Muscle of leg (tissue), 11 donors: ENCODE data around the gene OSBPL6. TPM values are rescaled to one million over a fixed set of nuclear protein-coding genes. Genes with fewer than 3 reads are reported as not detected.

ENCODE experiments used
- DNase-seq: peaks from one replicate; pipeline ENCODE4 v3.0.0; 2013
- H3K27ac ChIP-seq: one replicate; pipeline ENCODE4 v1.5.1; 2013; ENCODE audit warnings: mild to moderate bottlenecking, low read length, control low read depth
- H3K27me3 ChIP-seq: one replicate; pipeline ENCODE4 v1.6.1; 2013; ENCODE audit warnings: low read length; ENCODE audit not compliant: control insufficient read depth, insufficient read depth
- H3K36me3 ChIP-seq: one replicate; pipeline ENCODE4 v1.6.1; 2013; ENCODE audit warnings: low read length; ENCODE audit not compliant: control insufficient read depth, insufficient read depth
- H3K4me1 ChIP-seq: one replicate; pipeline ENCODE4 v1.6.1; 2013; ENCODE audit warnings: low read length; ENCODE audit not compliant: control insufficient read depth, insufficient read depth
- H3K4me3 ChIP-seq: one replicate; pipeline ENCODE4 v1.5.1; 2013; ENCODE audit warnings: low read length, control low read depth
- H3K9me3 ChIP-seq: replicated peaks from 2 replicates; pipeline ENCODE4 v1.6.1; 2013; ENCODE audit warnings: low read depth, low read length; ENCODE audit not compliant: control insufficient read depth
- WGBS: methylation state at CpG from one replicate; pipeline ENCODE4 v1.1.5; 2013; ENCODE audit warnings: missing lambda C conversion rate; ENCODE audit not compliant: insufficient coverage; 5-methylcytosine and 5-hydroxymethylcytosine counted together
- polyA plus RNA-seq, 8 donors: library from polyadenylated mRNA; unstranded; fragments of 120-200 nt; gene quantifications; one replicate each; pipeline versions ENCODE4 v1.2.1 to v1.2.3, GENCODE V29; 2013; ENCODE audit warnings: inconsistent platforms in 1 of 8, low replicate concordance in 1 of 8; ENCODE audit not compliant: insufficient read length in 8 of 8, insufficient read depth in 1 of 8
- total RNA-seq: library from RNA; stranded (reverse); fragments of 120-200 nt; gene quantifications from one replicate; pipeline ENCODE4 v1.2.4, GENCODE V29; 2013

OSBPL6 gene
- total and polyA plus RNA-seq, 9 donors: 3.3 to 9.5 (median 5.4) TPM

DNA sequence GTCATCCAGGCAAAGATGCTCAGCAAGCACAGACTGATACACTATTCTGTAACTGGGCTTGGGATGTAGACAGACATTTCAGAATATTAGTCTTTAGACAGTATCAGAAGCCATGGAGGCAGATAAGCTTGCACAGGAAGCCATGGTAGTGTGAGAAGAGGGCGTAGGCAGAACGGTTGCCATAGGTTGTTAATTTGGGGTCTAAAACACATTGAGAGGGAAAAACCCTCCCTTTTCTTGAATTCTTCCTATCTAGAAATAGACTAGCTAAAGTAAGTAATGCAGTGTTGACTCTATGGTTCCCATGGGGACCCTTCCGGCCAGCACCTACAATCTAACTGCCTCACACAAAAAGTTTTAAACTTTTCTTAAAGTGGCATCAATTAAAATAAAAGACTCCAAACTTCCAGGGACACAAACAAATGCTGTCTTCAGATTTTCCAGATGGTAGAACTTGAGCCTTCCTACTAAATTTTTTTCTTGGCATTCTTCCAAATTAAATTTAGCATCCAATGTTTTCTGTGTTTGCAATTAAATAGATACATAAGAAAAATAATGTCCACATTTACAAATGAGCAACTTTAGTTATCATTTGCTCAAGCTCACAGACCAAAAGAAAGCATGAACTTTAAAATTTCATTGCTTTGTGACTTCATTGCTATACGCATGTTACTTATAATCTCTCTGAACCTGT lies 254.8 kb downstream of the OSBPL6 start:
- Histone ChIP-seq H3K27ac (peak overlapping the region; percentile 94), H3K27me3 (no peaks in the 10 kb centered on the region), H3K9me3 (no peaks in the 10 kb centered on the region), H3K36me3 (peaks cover 29% of the 10 kb centered on the region), H3K4me1 (peaks cover 18% of the 10 kb centered on the region), H3K4me3 (no peak overlapping the region)
- WGBS: no CpG with 5 or more reads among the region's 4 CpGs
- DNase-seq: peak; percentile 25

DNA sequence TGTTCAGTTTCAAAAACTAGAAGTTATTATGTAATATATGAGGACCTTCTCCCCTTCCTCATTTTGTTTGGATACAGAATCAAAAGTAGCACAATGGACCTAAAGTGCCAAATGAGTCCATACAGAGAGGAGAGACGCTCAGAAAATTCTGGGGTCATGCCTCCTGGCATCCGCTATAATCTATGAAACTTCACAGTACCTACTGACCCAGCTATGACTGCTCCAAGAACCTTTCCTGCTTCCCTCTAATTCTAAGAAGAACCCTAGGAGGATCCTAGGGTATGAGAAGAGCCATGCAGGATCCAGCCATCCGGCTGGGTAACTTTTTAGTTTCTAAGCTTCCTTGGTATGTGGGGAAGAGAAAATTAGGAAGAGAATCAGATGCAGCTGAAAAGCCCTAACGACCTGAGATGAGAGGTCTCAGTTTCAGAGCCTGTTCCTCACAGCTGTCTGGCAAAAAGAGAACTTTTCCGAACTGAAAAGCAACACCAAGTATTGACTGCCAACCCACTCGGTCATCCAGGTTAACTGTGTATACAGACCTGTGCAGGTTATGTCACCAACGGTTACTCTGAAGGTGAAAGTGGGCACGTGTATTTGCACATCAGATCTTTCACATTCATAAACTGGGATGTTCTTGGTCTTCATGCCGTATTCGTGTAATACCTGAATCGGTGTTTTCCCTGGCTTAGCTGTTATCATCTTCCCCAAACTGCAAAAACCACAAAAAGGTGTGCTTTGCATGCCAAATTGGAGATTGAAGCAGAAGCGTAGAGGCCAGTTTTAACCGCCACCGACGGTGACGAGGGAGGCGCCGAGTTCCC lies 255.6 kb downstream of the OSBPL6 start:
- Histone ChIP-seq H3K36me3 (peaks cover 29% of the 10 kb centered on the region), H3K27ac (peak overlapping the region; percentile 94), H3K9me3 (no peaks in the 10 kb centered on the region), H3K4me1 (peaks cover 18% of the 10 kb centered on the region), H3K4me3 (peak overlapping the region; percentile 81), H3K27me3 (no peaks in the 10 kb centered on the region)
- peak; percentile 76 for DNase-seq
- WGBS: 9% methylated on average over 15 of the region's 18 CpGs

DNA sequence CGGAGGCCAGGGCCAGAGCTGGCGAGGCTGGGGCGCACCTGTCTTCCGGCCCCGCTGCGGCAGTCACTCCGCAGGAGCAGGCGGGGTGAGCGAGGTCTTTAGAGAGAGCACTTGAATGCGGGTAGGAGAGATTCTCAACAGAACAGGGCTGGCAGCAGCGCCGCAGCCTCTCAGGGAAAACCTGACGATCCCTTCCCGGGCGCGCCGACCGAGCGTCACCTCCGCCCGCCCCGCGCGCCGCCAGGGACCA lies 256.1 kb downstream of the OSBPL6 start:
- WGBS: under 1% methylated on average over 24 of the region's 25 CpGs
- DNase-seq: no peak
- peaks cover 24% of the 10 kb centered on the region for H3K36me3 ChIP-seq
- no peaks in the 10 kb centered on the region for H3K27me3 ChIP-seq
- H3K4me1 ChIP-seq: peaks cover 18% of the 10 kb centered on the region
- H3K9me3 ChIP-seq: no peaks in the 10 kb centered on the region
- peak overlapping the region; percentile 94 for H3K27ac ChIP-seq
- peak overlapping the region; percentile 81 for H3K4me3 ChIP-seq

DNA sequence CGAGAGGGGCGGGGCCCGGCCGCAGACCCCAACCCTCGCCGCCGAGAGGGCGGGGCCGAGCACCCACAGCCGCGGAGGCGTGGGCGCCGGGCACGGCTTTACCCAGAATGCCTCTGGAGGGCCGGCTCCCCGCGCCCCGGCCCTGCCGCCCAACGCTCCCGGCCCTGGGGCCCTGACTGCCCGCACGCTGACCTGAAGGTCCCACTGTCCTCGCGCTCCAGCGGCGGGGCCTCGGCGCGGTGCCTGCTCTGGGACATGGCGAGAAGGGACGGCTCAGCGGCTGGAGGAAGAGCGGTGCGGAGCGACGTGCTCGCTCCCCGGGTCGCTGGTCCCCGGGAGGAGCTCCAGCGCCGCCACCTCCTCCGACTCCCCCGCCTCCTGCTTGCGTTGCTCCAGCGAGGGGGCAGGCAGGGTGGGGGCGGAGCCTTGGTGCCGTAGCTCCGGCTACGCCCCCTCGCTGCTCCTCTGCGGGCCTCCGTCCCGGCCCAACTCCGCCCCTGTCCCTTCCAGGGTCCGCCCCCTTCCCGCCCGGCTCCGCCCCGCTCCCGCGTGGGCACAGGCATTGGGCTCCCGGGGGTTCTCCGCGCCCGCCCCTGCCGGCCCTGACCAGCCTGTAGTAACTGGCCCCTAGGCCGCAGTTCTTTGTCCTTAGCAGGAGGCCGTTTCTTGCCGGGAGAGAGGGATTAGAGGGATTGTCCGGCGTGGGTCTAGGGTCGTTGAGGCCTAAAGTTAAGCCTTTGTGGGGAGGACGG lies 256.6 kb downstream of the OSBPL6 start, which contains the start of the genes PJVK and PRKRA:
Gene PJVK (plus strand): TSS at position 605 of the 752 bp plus-strand sequence. CDS start 2,032 bp downstream, outside the sequence.
Gene PRKRA (minus strand): TSS at position 402 of the 752 bp plus-strand sequence. CDS start 145 bp downstream, at position 257.
- Histone ChIP-seq H3K27me3 (no peaks in the 10 kb centered on the region), H3K4me3 (peak within 1 kb of the TSS; percentile 81), H3K9me3 (no peaks in the 10 kb centered on the region), H3K36me3 (peaks cover 19% of the 10 kb centered on the region), H3K27ac (peak within 1 kb of the TSS; percentile 100), H3K4me1 (peaks cover 18% of the 10 kb centered on the region)
- WGBS: under 1% methylated on average over 75 of the region's 76 CpGs
- peak; percentile 99 for DNase-seq

DNA sequence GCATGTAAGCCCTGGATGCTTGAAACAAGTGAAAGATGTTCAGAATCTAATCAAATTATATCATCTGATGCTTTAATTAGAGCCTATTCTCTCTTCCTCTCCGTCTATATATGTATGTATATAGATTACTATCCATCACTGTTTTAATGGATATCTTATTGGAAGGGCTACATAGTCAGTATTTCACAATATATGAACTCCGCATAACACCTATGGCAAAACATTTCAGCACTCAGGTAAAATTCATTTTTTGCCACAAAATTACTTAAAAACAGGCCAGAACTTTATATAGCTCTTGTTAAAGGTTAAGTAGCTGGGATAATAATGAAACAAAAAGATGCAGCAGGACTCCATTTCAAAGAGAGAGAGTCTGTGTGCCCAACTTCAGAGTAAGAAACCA lies 258.0 kb downstream of the OSBPL6 start:
- no peak for DNase-seq
- no peak overlapping the region for H3K4me3 ChIP-seq
- H3K36me3 ChIP-seq: peaks cover 12% of the 10 kb centered on the region
- peaks cover 18% of the 10 kb centered on the region for H3K4me1 ChIP-seq
- no CpG with 5 or more reads among the region's 2 CpGs for WGBS
- H3K9me3 ChIP-seq: no peaks in the 10 kb centered on the region
- no peaks in the 10 kb centered on the region for H3K27me3 ChIP-seq
- H3K27ac ChIP-seq: no peak overlapping the region

Other genes starting within 250 kb of the OSBPL6 start
- 0.62 TPM for gene PDE11A, start 121.7 kb upstream of the OSBPL6 start, total RNA-seq
- 1 to 10 TPM in 1 of 8 donors, under 1 TPM in 7; 0.36 to 2.6 (median 0.62) TPM for gene PDE11A, start 121.7 kb upstream of the OSBPL6 start, polyA plus RNA-seq
- 12.5 TPM for gene RBM45, start 82.1 kb upstream of the OSBPL6 start, total RNA-seq
- gene RBM45, start 82.1 kb upstream of the OSBPL6 start, polyA plus RNA-seq: 10 to 100 TPM in 6 of 8 donors, 1 to 10 TPM in 2; 8.7 to 13.4 (median 10.7) TPM